ENCODE data around the gene LMAN2.
"Not testable (repeated sequence)": the region's sequence is repeated elsewhere in the genome, so short reads cannot be mapped to it uniquely, and the experiment has no call there.

The LMAN2 gene

GRCh38 chr5:177346820-177347219, 4.6 kb downstream of the LMAN2 start:
- no peak for TF ChIP-seq CTCF (IDR thresholded peaks at IDR 0.05; ENCODE audit: control extremely low read depth, extremely low read depth, low read depth, missing control alignments)

DNA sequence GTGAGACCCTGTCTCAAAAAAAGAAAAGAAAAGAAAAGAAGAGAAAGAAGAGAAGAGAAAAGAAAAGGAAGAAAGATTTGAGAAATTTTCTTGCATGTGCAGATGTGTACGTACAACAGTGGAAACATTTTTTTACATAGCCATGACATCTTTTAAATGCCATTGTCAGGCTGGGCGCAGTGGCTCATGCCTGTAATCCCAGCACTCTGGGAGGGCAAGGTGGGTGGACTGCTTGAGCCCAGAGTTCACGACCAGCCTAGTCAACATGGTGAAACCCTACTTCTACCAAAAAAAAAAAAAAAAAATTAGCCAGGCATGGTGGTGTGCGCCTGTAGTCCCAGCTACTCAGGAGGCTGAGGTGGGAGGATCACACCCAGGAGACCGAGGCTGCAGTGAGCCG, 6.6 kb downstream of the LMAN2 start:
- ChIA-PET CTCF (interaction anchor here (1.0 to 1.3 kb wide), 2 partner anchors 25 to 36 kb away, joined by 3 read pairs; no protein-coding TSS in a partner anchor), POLR2A (no interaction called here)
- no peak for TF ChIP-seq CTCF (IDR thresholded peaks at IDR 0.05; ENCODE audit: control extremely low read depth, extremely low read depth, low read depth, missing control alignments)
- no peak for DNase-seq (ENCODE audit: extremely low spot score)

More at GRCh38 chr5:177346820-177347219, 4.6 kb downstream of the LMAN2 start:
- DNase-seq (ENCODE audit: extremely low spot score) = no peak
- ChIA-PET POLR2A (no interaction called here), CTCF (interaction anchor here (0.8 to 2.2 kb wide), 7 partner anchors 10 to 111 kb away, joined by 3 to 10 read pairs (median 5); no protein-coding TSS in a partner anchor)

DNA sequence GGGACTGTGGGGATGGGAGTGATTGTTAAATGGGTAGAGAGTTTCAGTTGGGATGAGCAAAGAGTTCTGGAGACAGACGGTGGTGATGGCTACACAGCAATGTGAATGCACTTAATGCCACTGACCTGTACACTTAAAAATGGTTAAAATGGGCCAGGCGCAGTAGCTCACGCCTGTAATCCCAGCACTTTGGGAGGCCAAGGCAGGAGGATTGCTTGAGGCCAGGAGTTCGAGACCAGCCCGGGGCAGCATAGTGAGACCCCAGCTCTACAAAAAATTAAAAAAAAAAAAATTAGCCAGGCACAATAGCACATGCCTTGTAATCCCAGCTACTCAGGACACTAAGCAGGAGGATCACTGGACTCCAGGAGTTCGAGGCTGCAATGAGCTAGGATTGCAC, 7.7 kb downstream of the LMAN2 start:
- ChIA-PET CTCF (interaction anchor here (1.0 to 2.4 kb wide), 3 partner anchors 17 to 61 kb away, joined by 3 to 6 read pairs (median 4); no protein-coding TSS in a partner anchor), POLR2A (no interaction called here)
- DNase-seq (ENCODE audit: extremely low spot score) = no peak
- TF ChIP-seq CTCF (IDR thresholded peaks at IDR 0.05; ENCODE audit: control extremely low read depth, extremely low read depth, low read depth, missing control alignments) = no peak

- POLR2A ChIA-PET; DNase-seq (ENCODE audit: extremely low spot score): not testable (repeated sequence)
- CTCF ChIA-PET = interaction anchor here (1.3 to 2.4 kb wide), 2 partner anchors 39 to 61 kb away, joined by 3 to 6 read pairs; partner anchors contain the start of genes PRELID1 and RAB24
Measured at GRCh38 chr5:177343000-177343399, 8.5 kb downstream of the LMAN2 start.

DNA sequence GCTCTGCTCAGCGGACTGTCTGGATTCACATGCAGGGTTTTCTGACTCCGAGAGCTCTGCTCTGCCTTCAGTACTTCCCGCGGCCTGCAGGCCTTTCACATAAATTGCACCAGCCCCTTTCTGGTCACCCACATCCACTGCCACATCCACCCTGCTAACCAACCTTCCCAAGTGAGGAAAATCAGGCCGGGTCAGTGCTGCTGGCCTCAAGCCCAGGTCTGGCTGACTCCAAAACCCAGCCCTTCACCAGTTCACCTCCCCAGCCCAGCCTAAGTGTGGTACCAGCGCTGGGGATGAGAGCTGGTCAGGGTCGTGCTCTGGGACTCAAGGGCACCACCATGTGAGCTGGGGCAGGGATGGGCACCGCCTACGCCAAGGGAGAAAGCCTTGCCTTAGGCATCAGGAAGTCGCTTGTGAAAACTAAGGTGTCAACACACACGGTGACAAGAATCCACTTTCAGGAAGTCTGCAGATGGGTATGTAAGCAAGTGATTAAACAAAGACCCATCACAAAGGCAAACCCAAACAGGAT, 12.3 kb downstream of the LMAN2 start:
- no peak for DNase-seq (ENCODE audit: extremely low spot score)
- TF ChIP-seq CTCF (IDR thresholded peaks at IDR 0.05; ENCODE audit: control extremely low read depth, extremely low read depth, low read depth, missing control alignments) = no peak
- POLR2A ChIA-PET = no interaction called here
- CTCF ChIA-PET = interaction anchor here (1.0 to 1.8 kb wide), 5 partner anchors 21 to 679 kb away, joined by 3 to 6 read pairs (median 3); no protein-coding TSS in a partner anchor

- ChIA-PET CTCF (interaction anchor here (1.0 to 1.8 kb wide), 5 partner anchors 20 to 678 kb away, joined by 3 to 6 read pairs (median 3); no protein-coding TSS in a partner anchor), POLR2A (no interaction called here)
- DNase-seq (ENCODE audit: extremely low spot score) = no peak
- TF ChIP-seq CTCF (IDR thresholded peaks at IDR 0.05; ENCODE audit: control extremely low read depth, extremely low read depth, low read depth, missing control alignments) = no peak
Measured at GRCh38 chr5:177338251-177339106, 13.0 kb downstream of the LMAN2 start.

Measured in GM10248 (cell line).